Neural cell (in vitro differentiated cells): ENCODE measurements around the gene ADARB1. TPM values are rescaled to one million over a fixed set of nuclear protein-coding genes. Genes with fewer than 3 reads are reported as not detected.

Source experiments
- H2AFZ ChIP-seq: fragments of 200-600, 300-800 bp; sonication (generic), shearing (Covaris generic); 2 replicates; pipeline ENCODE4 v1.6.0; 2014; ENCODE audit warnings: low read depth, mild to moderate bottlenecking, antibody characterized with exemption, low read length, moderate library complexity
- H3F3A ChIP-seq: fragments of 200-600 bp; shearing (Covaris generic); 2 replicates; pipeline ENCODE4 v1.6.1; 2016; ENCODE audit warnings: mild to moderate bottlenecking, moderate library complexity, mixed read lengths, antibody characterized with exemption, low read length; ENCODE audit not compliant: insufficient read depth, poor library complexity, severe bottlenecking
- H3K27ac ChIP-seq: fragments of 200-600, 300-800 bp; sonication (generic), shearing (Covaris generic); 2 replicates; pipeline ENCODE4 v1.5.1; 2014; ENCODE audit warnings: mild to moderate bottlenecking, low read length, moderate library complexity
- H3K27me3 ChIP-seq: fragments of 300-800, 200-600 bp; sonication (generic), shearing (Covaris generic); 2 replicates; pipeline ENCODE4 v1.6.0; 2014; ENCODE audit warnings: mild to moderate bottlenecking, low read depth, low read length, moderate library complexity; ENCODE audit not compliant: insufficient read depth
- H3K36me3 ChIP-seq: fragments of 300-800, 200-600 bp; sonication (generic), shearing (Covaris generic); 2 replicates; pipeline ENCODE4 v1.5.1; 2014; ENCODE audit warnings: mild to moderate bottlenecking, antibody characterized with exemption, low read length, moderate library complexity; ENCODE audit not compliant: insufficient read depth
- H3K4me2 ChIP-seq: fragments of 300-800, 200-600 bp; sonication (generic), shearing (Covaris generic); 2 replicates; pipeline ENCODE4 v1.6.0; 2014; ENCODE audit warnings: mild to moderate bottlenecking, low read length
- H3K4me3 ChIP-seq: fragments of 300-800, 200-600 bp; sonication (generic), shearing (Covaris generic); 2 replicates; pipeline ENCODE4 v1.5.1; 2014; ENCODE audit warnings: mild to moderate bottlenecking, low read length, moderate library complexity
- H3K79me2 ChIP-seq: fragments of 200-600 bp; shearing (Covaris generic); replicated peaks from 2 replicates; pipeline ENCODE4 v1.6.0; 2014; ENCODE audit warnings: mild to moderate bottlenecking, low read length, moderate library complexity; ENCODE audit not compliant: insufficient read depth
- H3K9ac ChIP-seq: fragments of 300-800, 200-600 bp; sonication (generic), shearing (Covaris generic); 2 replicates; pipeline ENCODE4 v1.6.1; 2016; ENCODE audit warnings: mild to moderate bottlenecking, low read length, mixed read lengths
- H3K9me2 ChIP-seq: fragments of 200-600 bp; shearing (Covaris generic); 2 replicates; pipeline ENCODE4 v1.6.1; 2016; ENCODE audit warnings: mild to moderate bottlenecking, low read length, mixed read lengths; ENCODE audit not compliant: insufficient read depth
- H3K9me3 ChIP-seq: fragments of 200-600, 300-800 bp; sonication (generic), shearing (Covaris generic); 2 replicates; pipeline ENCODE4 v1.6.1; 2016; ENCODE audit warnings: mild to moderate bottlenecking, mixed run types, low read length, moderate library complexity, mixed read lengths
- H4K20me1 ChIP-seq: fragments of 200-600 bp; shearing (Covaris generic); 2 replicates; pipeline ENCODE4 v1.6.1; 2016; ENCODE audit warnings: mild to moderate bottlenecking, mixed run types; ENCODE audit not compliant: insufficient read depth
- EP300 ChIP-seq: fragments of 450-650 bp; conservative IDR thresholded peaks from 2 replicates; pipeline ENCODE4 v1.6.1; 2014; ENCODE audit warnings: antibody characterized with exemption, mild to moderate bottlenecking, moderate library complexity; ENCODE audit not compliant: poor library complexity, severe bottlenecking
- EZH2 ChIP-seq: fragments of 200-600, 300-800 bp; shearing (Covaris generic), sonication (generic); IDR thresholded peaks from 2 replicates; pipeline ENCODE4 v1.6.1; 2014; ENCODE audit warnings: antibody characterized with exemption, low read length, borderline replicate concordance, mild to moderate bottlenecking; ENCODE audit not compliant: insufficient read depth, poor library complexity, severe bottlenecking
- MXI1 ChIP-seq: fragments of 450-650 bp; conservative IDR thresholded peaks from 2 replicates; pipeline ENCODE4 v1.6.1; 2014; ENCODE audit warnings: antibody characterized with exemption, mild to moderate bottlenecking; ENCODE audit not compliant: poor library complexity, severe bottlenecking
- POLR2AphosphoS5 ChIP-seq: IDR thresholded peaks from 2 replicates; pipeline ENCODE4 v1.6.1; 2012
- RAD21 ChIP-seq: fragments of 450-650 bp; conservative IDR thresholded peaks from 2 replicates; pipeline ENCODE4 v1.6.1; 2014; ENCODE audit warnings: antibody characterized with exemption, mild to moderate bottlenecking, moderate library complexity
- SMC3 ChIP-seq: fragments of 450-650 bp; conservative IDR thresholded peaks from 2 replicates; pipeline ENCODE4 v1.6.1; 2014; ENCODE audit warnings: antibody characterized with exemption, mild to moderate bottlenecking, moderate library complexity; ENCODE audit not compliant: poor library complexity
- TAF1 ChIP-seq: IDR thresholded peaks from 2 replicates; pipeline ENCODE4 v1.6.1; 2012; ENCODE audit warnings: low read depth
- polyA plus RNA-seq: library from polyadenylated mRNA; depleted of rRNA; stranded (reverse); fragments of >200 nt; gene quantifications from 2 replicates; pipeline ENCODE4 v1.2.3, GENCODE V29; 2014
- TF ChIP-seq, protein P1 (sequence below): IDR thresholded peaks from 2 replicates; pipeline ENCODE4 v1.6.1; 2012; ENCODE audit warnings: borderline replicate concordance
- TF ChIP-seq, protein P2 (sequence below): fragments of 450-650 bp; IDR thresholded peaks from 2 replicates; pipeline ENCODE4 v1.5.1; 2014; ENCODE audit warnings: antibody characterized with exemption, mild to moderate bottlenecking, moderate library complexity; ENCODE audit not compliant: poor library complexity, severe bottlenecking

Gene ADARB1
- polyA plus RNA-seq, 1 donor from 2014 or later: 8.9 TPM

DNA sequence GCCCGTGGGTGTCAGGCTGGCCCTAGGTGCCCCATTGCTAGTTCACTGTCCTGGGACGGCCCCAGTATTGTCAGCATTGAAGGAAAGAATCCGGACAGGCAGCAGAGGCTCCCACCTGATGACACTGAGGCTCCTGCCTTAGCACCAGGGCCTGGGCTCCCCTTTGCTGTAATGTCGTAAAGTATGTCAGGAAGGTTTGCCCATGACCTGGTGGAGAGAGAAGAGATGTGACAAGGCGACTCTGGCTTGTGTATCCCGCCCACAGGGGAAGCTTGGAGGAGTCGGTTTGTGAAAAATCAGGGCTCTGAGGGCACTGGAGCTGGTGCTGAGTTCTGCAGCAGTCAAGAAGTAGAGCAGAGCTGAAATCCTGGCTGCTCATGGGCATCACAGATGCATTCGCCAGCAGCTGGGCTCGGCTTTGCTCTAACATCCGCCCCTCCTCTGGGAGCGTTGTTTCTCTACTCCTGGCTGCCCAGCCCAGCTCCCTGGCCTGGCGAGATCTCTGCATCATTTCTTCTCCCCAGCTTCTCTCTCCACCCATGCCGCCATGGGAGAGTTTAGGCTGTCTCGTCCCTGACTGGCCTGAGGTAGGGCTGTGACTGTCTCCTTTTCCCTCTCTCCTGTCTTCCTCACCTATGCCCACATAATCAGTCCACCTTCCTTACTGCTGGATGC, 74.1 kb downstream of the ADARB1 start:
- H3K4me3 ChIP-seq: no peak overlapping the region
- no peak overlapping the region for H3K4me2 ChIP-seq
- no peak for TF ChIP-seq TAF1
- no peak for TF ChIP-seq POLR2AphosphoS5
- no peak for TF ChIP-seq EZH2
- TF ChIP-seq MXI1: no peak
- no peak for TF ChIP-seq RAD21
- TF ChIP-seq SMC3: no peak
- TF ChIP-seq, protein P1, sequence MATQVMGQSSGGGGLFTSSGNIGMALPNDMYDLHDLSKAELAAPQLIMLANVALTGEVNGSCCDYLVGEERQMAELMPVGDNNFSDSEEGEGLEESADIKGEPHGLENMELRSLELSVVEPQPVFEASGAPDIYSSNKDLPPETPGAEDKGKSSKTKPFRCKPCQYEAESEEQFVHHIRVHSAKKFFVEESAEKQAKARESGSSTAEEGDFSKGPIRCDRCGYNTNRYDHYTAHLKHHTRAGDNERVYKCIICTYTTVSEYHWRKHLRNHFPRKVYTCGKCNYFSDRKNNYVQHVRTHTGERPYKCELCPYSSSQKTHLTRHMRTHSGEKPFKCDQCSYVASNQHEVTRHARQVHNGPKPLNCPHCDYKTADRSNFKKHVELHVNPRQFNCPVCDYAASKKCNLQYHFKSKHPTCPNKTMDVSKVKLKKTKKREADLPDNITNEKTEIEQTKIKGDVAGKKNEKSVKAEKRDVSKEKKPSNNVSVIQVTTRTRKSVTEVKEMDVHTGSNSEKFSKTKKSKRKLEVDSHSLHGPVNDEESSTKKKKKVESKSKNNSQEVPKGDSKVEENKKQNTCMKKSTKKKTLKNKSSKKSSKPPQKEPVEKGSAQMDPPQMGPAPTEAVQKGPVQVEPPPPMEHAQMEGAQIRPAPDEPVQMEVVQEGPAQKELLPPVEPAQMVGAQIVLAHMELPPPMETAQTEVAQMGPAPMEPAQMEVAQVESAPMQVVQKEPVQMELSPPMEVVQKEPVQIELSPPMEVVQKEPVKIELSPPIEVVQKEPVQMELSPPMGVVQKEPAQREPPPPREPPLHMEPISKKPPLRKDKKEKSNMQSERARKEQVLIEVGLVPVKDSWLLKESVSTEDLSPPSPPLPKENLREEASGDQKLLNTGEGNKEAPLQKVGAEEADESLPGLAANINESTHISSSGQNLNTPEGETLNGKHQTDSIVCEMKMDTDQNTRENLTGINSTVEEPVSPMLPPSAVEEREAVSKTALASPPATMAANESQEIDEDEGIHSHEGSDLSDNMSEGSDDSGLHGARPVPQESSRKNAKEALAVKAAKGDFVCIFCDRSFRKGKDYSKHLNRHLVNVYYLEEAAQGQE: no peak
- TF ChIP-seq, protein P2, sequence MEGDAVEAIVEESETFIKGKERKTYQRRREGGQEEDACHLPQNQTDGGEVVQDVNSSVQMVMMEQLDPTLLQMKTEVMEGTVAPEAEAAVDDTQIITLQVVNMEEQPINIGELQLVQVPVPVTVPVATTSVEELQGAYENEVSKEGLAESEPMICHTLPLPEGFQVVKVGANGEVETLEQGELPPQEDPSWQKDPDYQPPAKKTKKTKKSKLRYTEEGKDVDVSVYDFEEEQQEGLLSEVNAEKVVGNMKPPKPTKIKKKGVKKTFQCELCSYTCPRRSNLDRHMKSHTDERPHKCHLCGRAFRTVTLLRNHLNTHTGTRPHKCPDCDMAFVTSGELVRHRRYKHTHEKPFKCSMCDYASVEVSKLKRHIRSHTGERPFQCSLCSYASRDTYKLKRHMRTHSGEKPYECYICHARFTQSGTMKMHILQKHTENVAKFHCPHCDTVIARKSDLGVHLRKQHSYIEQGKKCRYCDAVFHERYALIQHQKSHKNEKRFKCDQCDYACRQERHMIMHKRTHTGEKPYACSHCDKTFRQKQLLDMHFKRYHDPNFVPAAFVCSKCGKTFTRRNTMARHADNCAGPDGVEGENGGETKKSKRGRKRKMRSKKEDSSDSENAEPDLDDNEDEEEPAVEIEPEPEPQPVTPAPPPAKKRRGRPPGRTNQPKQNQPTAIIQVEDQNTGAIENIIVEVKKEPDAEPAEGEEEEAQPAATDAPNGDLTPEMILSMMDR: no peak
- no peak for TF ChIP-seq EP300
- H3K9me2 ChIP-seq: no peaks in the 10 kb centered on the region
- H3K36me3 ChIP-seq: no peaks in the 10 kb centered on the region
- H3K27me3 ChIP-seq: no peaks in the 10 kb centered on the region
- no peak overlapping the region for H3K27ac ChIP-seq
- H3K9me3 ChIP-seq: no peaks in the 10 kb centered on the region
- no peak overlapping the region for H2AFZ ChIP-seq
- no peak overlapping the region for H3K9ac ChIP-seq
- H3F3A ChIP-seq: no peaks in the 10 kb centered on the region
- H3K79me2 ChIP-seq: no peaks in the 10 kb centered on the region
- no peaks in the 10 kb centered on the region for H4K20me1 ChIP-seq

DNA sequence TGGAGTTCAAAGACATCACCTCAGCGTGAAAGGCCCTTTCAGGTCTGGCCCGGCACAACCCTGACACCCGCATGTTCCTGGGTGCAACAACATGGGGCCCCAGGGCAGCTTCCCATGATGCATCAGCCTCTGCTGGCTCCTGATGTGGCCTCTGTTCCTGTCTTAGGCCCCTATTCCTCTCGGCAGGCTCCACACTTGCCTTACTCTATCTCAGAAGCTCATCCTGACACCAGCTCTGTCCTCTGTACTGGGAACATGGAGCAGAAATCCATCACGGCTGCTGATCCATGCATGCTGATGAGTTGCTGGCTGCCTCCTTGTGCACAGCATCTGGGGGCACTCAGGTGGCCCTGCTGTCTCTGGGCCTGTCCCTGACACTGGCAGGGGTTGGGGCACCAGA, 74.6 kb downstream of the ADARB1 start:
- Histone ChIP-seq H3K27me3 (no peaks in the 10 kb centered on the region), H3K9me2 (no peaks in the 10 kb centered on the region), H3K9me3 (no peaks in the 10 kb centered on the region), H2AFZ (no peak overlapping the region), H3K27ac (no peak overlapping the region), H3K79me2 (no peaks in the 10 kb centered on the region), H3K4me2 (no peak overlapping the region), H3K4me3 (no peak overlapping the region), H3F3A (no peaks in the 10 kb centered on the region), H4K20me1 (no peaks in the 10 kb centered on the region), H3K36me3 (no peaks in the 10 kb centered on the region), H3K9ac (no peak overlapping the region)
- TF ChIP-seq, protein P1: no peak
- TF ChIP-seq POLR2AphosphoS5: no peak
- TF ChIP-seq, protein P2: no peak
- TF ChIP-seq TAF1: no peak
- TF ChIP-seq EZH2: no peak
- TF ChIP-seq MXI1: no peak
- no peak for TF ChIP-seq EP300
- TF ChIP-seq SMC3: no peak
- TF ChIP-seq RAD21: no peak
